CD14-positive monocyte (primary cell): ENCODE data around the gene SCP2. TPM values are rescaled to one million over a fixed set of nuclear protein-coding genes. Genes with fewer than 3 reads are reported as not detected.

ENCODE experiments used
- DNase-seq, 3 donors: peaks; one replicate each; pipeline ENCODE4 v3.0.0-alpha.2; 2011 to 2022
- H2AFZ ChIP-seq: 2 replicates; pipeline ENCODE4 v1.6.0; 2012; ENCODE audit warnings: mild to moderate bottlenecking, low read depth, low read length, inconsistent platforms; ENCODE audit not compliant: insufficient read depth, poor library complexity, severe bottlenecking
- H3K27ac ChIP-seq, 2 donors: 1 replicate in 1 of 2; 2 replicates in 1 of 2; pipeline ENCODE4 v1.5.1; 2012 to 2013; ENCODE audit warnings: low read length in 2 of 2, control low read depth in 1 of 2, inconsistent platforms in 1 of 2, low read depth in 1 of 2, mild to moderate bottlenecking in 1 of 2
- H3K27me3 ChIP-seq, 2 donors: one replicate each; pipeline versions ENCODE4 v1.6.0 to v1.6.1; 2011 to 2013; ENCODE audit warnings: low read length in 2 of 2; ENCODE audit not compliant: control insufficient read depth in 2 of 2, insufficient read depth in 2 of 2
- H3K36me3 ChIP-seq, 2 donors: replicated peaks in 1 of 2; 1 replicate in 1 of 2; 2 replicates in 1 of 2; pipeline versions ENCODE4 v1.5.1 to v1.6.1; 2012 to 2013; ENCODE audit warnings: low read length in 2 of 2, control low read depth in 1 of 2, inconsistent platforms in 1 of 2, mild to moderate bottlenecking in 1 of 2; ENCODE audit not compliant: insufficient read depth in 2 of 2, control insufficient read depth in 1 of 2
- H3K4me1 ChIP-seq, 2 donors: 1 replicate in 1 of 2; 2 replicates in 1 of 2; pipeline versions ENCODE4 v1.5.1 to v1.6.1; 2012 to 2013; ENCODE audit warnings: low read length in 2 of 2, control low read depth in 1 of 2, inconsistent platforms in 1 of 2, mild to moderate bottlenecking in 1 of 2, moderate library complexity in 1 of 2; ENCODE audit not compliant: insufficient read depth in 2 of 2, control insufficient read depth in 1 of 2
- H3K4me2 ChIP-seq: replicated peaks from 2 replicates; pipeline ENCODE3; 2012; ENCODE audit warnings: low read length, moderate library complexity, mild to moderate bottlenecking; ENCODE audit not compliant: poor library complexity, severe bottlenecking; ENCODE audit errors: extremely low read depth
- H3K4me3 ChIP-seq, 3 experiments: fragments of 200-600 bp in 1 of 3; sonication (generic) in 1 of 3; replicated peaks in 1 of 3; 1 replicate in 2 of 3; 2 replicates in 1 of 3; pipeline ENCODE4 v1.5.1; 2011 to 2013; ENCODE audit warnings: low read length in 3 of 3, mild to moderate bottlenecking in 3 of 3, control low read depth in 2 of 3, low read depth in 2 of 3, inconsistent platforms in 1 of 3, moderate library complexity in 1 of 3
- H3K79me2 ChIP-seq: 2 replicates; pipeline ENCODE4 v1.6.0; 2012; ENCODE audit warnings: mild to moderate bottlenecking, control low read depth, inconsistent platforms, low read length, moderate library complexity; ENCODE audit not compliant: insufficient read depth
- H3K9ac ChIP-seq: 2 replicates; pipeline ENCODE4 v1.6.0; 2017; ENCODE audit warnings: low read length, mild to moderate bottlenecking; ENCODE audit not compliant: insufficient read depth, poor library complexity, severe bottlenecking
- H3K9me3 ChIP-seq, 2 donors: replicated peaks in 1 of 2; 1 replicate in 1 of 2; 2 replicates in 1 of 2; pipeline versions ENCODE4 v1.5.1 to v1.6.1; 2012 to 2013; ENCODE audit warnings: low read length in 2 of 2, control low read depth in 1 of 2; ENCODE audit not compliant: control insufficient read depth in 1 of 2, insufficient read depth in 1 of 2
- H4K20me1 ChIP-seq: 2 replicates; pipeline ENCODE4 v1.6.0; 2012; ENCODE audit warnings: mild to moderate bottlenecking, low read length, control low read depth, moderate library complexity; ENCODE audit not compliant: insufficient read depth
- H3K27ac Mint-ChIP-seq, 7 donors: one replicate each; pipeline ENCODE4 v1.8.0; 2020; ENCODE audit warnings: mild to moderate bottlenecking in 7 of 7, mixed read lengths in 7 of 7, moderate library complexity in 6 of 7, inconsistent platforms in 2 of 7
- H3K27me3 Mint-ChIP-seq, 3 donors: one replicate each; pipeline ENCODE4 v1.8.0; 2021 to 2022; ENCODE audit warnings: low read depth in 3 of 3, mild to moderate bottlenecking in 3 of 3, mixed read lengths in 3 of 3, moderate library complexity in 3 of 3, inconsistent platforms in 1 of 3
- H3K36me3 Mint-ChIP-seq, 2 donors: one replicate each; pipeline ENCODE4 v1.8.0; 2020; ENCODE audit warnings: mixed read lengths in 2 of 2, inconsistent platforms in 1 of 2, mild to moderate bottlenecking in 1 of 2
- H3K4me1 Mint-ChIP-seq: one replicate; pipeline ENCODE4 v1.8.0; 2020; ENCODE audit warnings: mild to moderate bottlenecking, mixed read lengths
- H3K4me3 Mint-ChIP-seq, 2 donors: one replicate each; pipeline ENCODE4 v1.8.0; 2020; ENCODE audit warnings: mild to moderate bottlenecking in 2 of 2, mixed read lengths in 2 of 2, moderate library complexity in 1 of 2
- H3K9me3 Mint-ChIP-seq, 7 donors: one replicate each; pipeline ENCODE4 v1.8.0; 2020 to 2022; ENCODE audit warnings: mixed read lengths in 7 of 7, mild to moderate bottlenecking in 6 of 7, moderate library complexity in 6 of 7, inconsistent platforms in 2 of 7
- WGBS: methylation state at CpG from one replicate; pipeline ENCODE4 v1.1.5; 2013; ENCODE audit warnings: missing lambda C conversion rate; ENCODE audit not compliant: insufficient coverage; 5-methylcytosine and 5-hydroxymethylcytosine counted together
- intact Hi-C, 2 donors: fragments of 100-400 bp; cut with micrococcal nuclease; formaldehyde crosslinking; loops; one replicate each; pipeline versions ENCODE4 v1.15.0 to v1.15.1; 2023
- polyA plus RNA-seq, 3 donors: library from polyadenylated mRNA; depleted of rRNA in 1 of 3; unstranded in 2 of 3; stranded (reverse) in 1 of 3; fragments of 300-500 nt in 2 of 3; fragments of >200 nt in 1 of 3; fragmentation: Illumina TruSeq in 2 of 3; gene quantifications; 1 replicate in 2 of 3; 2 replicates in 1 of 3; pipeline ENCODE4 v1.2.3, GENCODE V29; 2012 to 2021
- TF ChIP-seq, protein P1 (sequence below): fragments of 200-600 bp; IDR thresholded peaks from one replicate; pipeline ENCODE4 v1.8.0; 2022; ENCODE audit warnings: antibody characterized with exemption, mild to moderate bottlenecking

The SCP2 gene
- polyA plus RNA-seq, 3 donors = 56.3 to 197 (median 156) TPM

DNA sequence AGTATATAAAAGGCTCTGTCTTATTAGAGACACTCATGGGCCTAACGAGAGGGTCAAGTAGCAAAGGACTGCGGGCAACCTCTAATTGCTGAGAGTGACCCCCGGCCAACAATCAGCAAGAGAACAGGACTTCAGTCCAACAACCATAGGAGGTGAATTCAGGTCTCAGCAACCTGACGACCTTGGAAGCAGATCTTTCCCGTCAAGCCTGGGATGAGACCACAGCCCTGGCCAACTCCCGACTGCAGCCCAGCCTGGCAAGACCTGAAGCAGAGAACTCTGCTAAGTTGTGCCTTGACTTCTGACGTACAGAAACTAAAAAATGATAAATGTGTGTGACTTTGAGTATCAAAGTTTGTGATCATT is 11.2 kb upstream of the SCP2 start:
- Histone ChIP-seq H3K4me1 (peaks cover 2% of the 10 kb centered on the region in 2 donors), H4K20me1 (no peaks in the 10 kb centered on the region), H3K9ac (no peak overlapping the region), H3K36me3 (no peaks in the 10 kb centered on the region), H3K4me2 (no peak overlapping the region), H3K9me3 (no peaks in the 10 kb centered on the region), H3K27ac (no peak overlapping the region), H3K27me3 (peaks cover 0 to 10% of the 10 kb centered on the region in 2 donors), H2AFZ (no peak overlapping the region), H3K79me2 (no peaks in the 10 kb centered on the region), H3K4me3 (no peak overlapping the region)
- H3K9me3 Mint-ChIP-seq = peaks cover 0 to 2% (median 0%) of the 10 kb centered on the region in 7 donors
- 98% methylated on average over 5 of the region's 7 CpGs for WGBS
- intact Hi-C loops = no loop called here
- no peak overlapping the region for H3K27ac Mint-ChIP-seq
- no peak overlapping the region for H3K4me3 Mint-ChIP-seq
- no peaks in the 10 kb centered on the region for H3K36me3 Mint-ChIP-seq
- no peak for DNase-seq
- peaks cover 0 to 13% (median 7%) of the 10 kb centered on the region in 3 donors for H3K27me3 Mint-ChIP-seq
- TF ChIP-seq, protein P1, sequence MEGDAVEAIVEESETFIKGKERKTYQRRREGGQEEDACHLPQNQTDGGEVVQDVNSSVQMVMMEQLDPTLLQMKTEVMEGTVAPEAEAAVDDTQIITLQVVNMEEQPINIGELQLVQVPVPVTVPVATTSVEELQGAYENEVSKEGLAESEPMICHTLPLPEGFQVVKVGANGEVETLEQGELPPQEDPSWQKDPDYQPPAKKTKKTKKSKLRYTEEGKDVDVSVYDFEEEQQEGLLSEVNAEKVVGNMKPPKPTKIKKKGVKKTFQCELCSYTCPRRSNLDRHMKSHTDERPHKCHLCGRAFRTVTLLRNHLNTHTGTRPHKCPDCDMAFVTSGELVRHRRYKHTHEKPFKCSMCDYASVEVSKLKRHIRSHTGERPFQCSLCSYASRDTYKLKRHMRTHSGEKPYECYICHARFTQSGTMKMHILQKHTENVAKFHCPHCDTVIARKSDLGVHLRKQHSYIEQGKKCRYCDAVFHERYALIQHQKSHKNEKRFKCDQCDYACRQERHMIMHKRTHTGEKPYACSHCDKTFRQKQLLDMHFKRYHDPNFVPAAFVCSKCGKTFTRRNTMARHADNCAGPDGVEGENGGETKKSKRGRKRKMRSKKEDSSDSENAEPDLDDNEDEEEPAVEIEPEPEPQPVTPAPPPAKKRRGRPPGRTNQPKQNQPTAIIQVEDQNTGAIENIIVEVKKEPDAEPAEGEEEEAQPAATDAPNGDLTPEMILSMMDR = no peak
- peaks cover 3% of the 10 kb centered on the region for H3K4me1 Mint-ChIP-seq

GRCh38 chr1:52916241-52916975 is 10.7 kb upstream of the SCP2 start:
- no peak overlapping the region for H2AFZ ChIP-seq
- H3K9me3 ChIP-seq = no peaks in the 10 kb centered on the region
- H3K9ac ChIP-seq = no peak overlapping the region
- H3K4me1 Mint-ChIP-seq = peaks cover 4% of the 10 kb centered on the region
- H4K20me1 ChIP-seq = no peaks in the 10 kb centered on the region
- DNase-seq = no peak
- intact Hi-C loops = no loop called here
- no peak overlapping the region for H3K27ac Mint-ChIP-seq
- H3K36me3 ChIP-seq = no peaks in the 10 kb centered on the region
- H3K36me3 Mint-ChIP-seq = no peaks in the 10 kb centered on the region
- H3K79me2 ChIP-seq = no peaks in the 10 kb centered on the region
- H3K4me1 ChIP-seq = peaks cover 8% of the 10 kb centered on the region in 2 donors
- H3K4me3 ChIP-seq = no peak overlapping the region
- peaks cover 0 to 15% of the 10 kb centered on the region in 2 donors for H3K27me3 ChIP-seq
- peaks cover 0 to 2% (median 0%) of the 10 kb centered on the region in 7 donors for H3K9me3 Mint-ChIP-seq
- WGBS = 95% methylated on average over 5 of the region's 10 CpGs
- H3K4me3 Mint-ChIP-seq = no peak overlapping the region
- H3K27ac ChIP-seq = no peak overlapping the region
- H3K4me2 ChIP-seq = no peak overlapping the region
- TF ChIP-seq, protein P1 = no peak
- peaks cover 0 to 13% (median 13%) of the 10 kb centered on the region in 3 donors for H3K27me3 Mint-ChIP-seq
